IMR-90 (cell line): ENCODE data around the gene EXOG.

Experiments used
- BHLHE40 ChIP-seq: fragments of 150-350 bp; IDR thresholded peaks from 2 replicates; pipeline ENCODE4 v1.6.1; 2016; ENCODE audit warnings: mild to moderate bottlenecking, low read depth, low read length
- CEBPB ChIP-seq: IDR thresholded peaks from 2 replicates; pipeline ENCODE4 v1.6.1; 2012; ENCODE audit warnings: low read depth, low read length, improper control_type of control experiment
- CHD1 ChIP-seq: IDR thresholded peaks from 2 replicates; pipeline ENCODE4 v1.6.1; 2012; ENCODE audit warnings: low read depth, low read length, improper control_type of control experiment
- CTCF ChIP-seq: conservative IDR thresholded peaks from 2 replicates; pipeline ENCODE4 v1.5.1; 2012; ENCODE audit warnings: mild to moderate bottlenecking, low read depth, low read length, improper control_type of control experiment
- FOS ChIP-seq: fragments of 150-350 bp; IDR thresholded peaks from 2 replicates; pipeline ENCODE4 v1.6.1; 2016; ENCODE audit warnings: low read depth, low read length
- MAFK ChIP-seq: IDR thresholded peaks from 2 replicates; pipeline ENCODE4 v1.6.1; 2012; ENCODE audit warnings: low read depth, low read length, improper control_type of control experiment
- MXI1 ChIP-seq: IDR thresholded peaks from 2 replicates; pipeline ENCODE4 v1.6.1; 2012; ENCODE audit warnings: low read depth, mild to moderate bottlenecking, low read length, moderate library complexity, borderline replicate concordance
- NFE2L2 ChIP-seq: fragments of 150-350 bp; IDR thresholded peaks from 2 replicates; pipeline ENCODE4 v1.6.1; 2016; ENCODE audit warnings: low read depth, mild to moderate bottlenecking, low read length
- POLR2A ChIP-seq: IDR thresholded peaks from 2 replicates; pipeline ENCODE4 v1.6.1; 2012; ENCODE audit warnings: mild to moderate bottlenecking, low read depth, low read length
- RAD21 ChIP-seq: IDR thresholded peaks from 2 replicates; pipeline ENCODE4 v1.6.1; 2012; ENCODE audit warnings: low read length, improper control_type of control experiment
- RCOR1 ChIP-seq: IDR thresholded peaks from 2 replicates; pipeline ENCODE4 v1.6.1; 2012; ENCODE audit warnings: mild to moderate bottlenecking, low read length, improper control_type of control experiment; ENCODE audit not compliant: insufficient replicate concordance
- RFX5 ChIP-seq: IDR thresholded peaks from 2 replicates; pipeline ENCODE4 v1.8.0; 2012; ENCODE audit warnings: low read depth, mild to moderate bottlenecking, low read length, moderate library complexity
- SMC3 ChIP-seq: fragments of 150-350 bp; IDR thresholded peaks from 2 replicates; pipeline ENCODE4 v1.6.1; 2016; ENCODE audit warnings: low read depth, mild to moderate bottlenecking, antibody characterized with exemption, low read length, moderate library complexity
- USF2 ChIP-seq: fragments of 150-350 bp; IDR thresholded peaks from 2 replicates; pipeline ENCODE4 v1.6.1; 2017; ENCODE audit warnings: mild to moderate bottlenecking, antibody characterized with exemption, low read length, low read depth

GRCh38 chr3:38458796-38459498 lies 37.2 kb upstream of the EXOG start:
- TF ChIP-seq CTCF (no peak), CHD1 (no peak), BHLHE40 (no peak), RAD21 (no peak), POLR2A (no peak), MXI1 (no peak), CEBPB (no peak), RCOR1 (no peak), SMC3 (no peak), RFX5 (no peak), NFE2L2 (no peak), MAFK (no peak), FOS (no peak), USF2 (no peak)
